H9 (cell line): ENCODE data around the gene EEF1AKMT2. TPM values are rescaled to one million over a fixed set of nuclear protein-coding genes. Genes with fewer than 3 reads are reported as not detected.

ENCODE experiments used
- DNase-seq: peaks from one replicate; pipeline ENCODE4 v3.0.0-alpha.2; 2017
- H2AFZ ChIP-seq: one replicate; pipeline ENCODE4 v1.6.1; 2013; ENCODE audit warnings: mild to moderate bottlenecking, low read length, control low read depth, moderate library complexity
- H2AK5ac ChIP-seq: 2 replicates; pipeline ENCODE4 v1.6.1; 2013; ENCODE audit warnings: low read length, control low read depth, mixed read lengths; ENCODE audit not compliant: insufficient read length
- H2BK120ac ChIP-seq: one replicate; pipeline ENCODE4 v1.6.1; 2013; ENCODE audit warnings: low read depth, mild to moderate bottlenecking, low read length, control low read depth, inconsistent platforms; ENCODE audit not compliant: poor library complexity, severe bottlenecking
- H2BK12ac ChIP-seq: 2 replicates; pipeline ENCODE4 v1.6.1; 2013; ENCODE audit warnings: low read length, control low read depth, mixed read lengths, low read depth; ENCODE audit not compliant: insufficient read length
- H2BK15ac ChIP-seq: 2 replicates; pipeline ENCODE4 v1.6.1; 2013; ENCODE audit warnings: low read depth, low read length, control low read depth
- H2BK20ac ChIP-seq: one replicate; pipeline ENCODE4 v1.6.1; 2013; ENCODE audit warnings: low read depth, mild to moderate bottlenecking, low read length, control low read depth, inconsistent platforms; ENCODE audit not compliant: poor library complexity, severe bottlenecking
- H2BK5ac ChIP-seq: 2 replicates; pipeline ENCODE4 v1.6.1; 2013; ENCODE audit warnings: low read length, control low read depth, mixed read lengths; ENCODE audit not compliant: insufficient read length
- H3K14ac ChIP-seq: 2 replicates; pipeline ENCODE4 v1.6.1; 2013; ENCODE audit warnings: low read length, control low read depth; ENCODE audit not compliant: insufficient read depth
- H3K18ac ChIP-seq: 2 replicates; pipeline ENCODE4 v1.6.1; 2013; ENCODE audit warnings: low read depth, mild to moderate bottlenecking, mixed read lengths, low read length, control low read depth; ENCODE audit not compliant: insufficient read length
- H3K23ac ChIP-seq: 2 replicates; pipeline ENCODE4 v1.6.1; 2013; ENCODE audit warnings: low read length, control low read depth, mixed read lengths, low read depth; ENCODE audit not compliant: insufficient read length
- H3K23me2 ChIP-seq: 2 replicates; pipeline ENCODE4 v1.6.1; 2013; ENCODE audit warnings: low read depth, mild to moderate bottlenecking, mixed read lengths, low read length, control low read depth; ENCODE audit not compliant: insufficient read length, poor library complexity, severe bottlenecking
- H3K27ac ChIP-seq: 2 replicates; pipeline ENCODE4 v1.5.1; 2013; ENCODE audit warnings: low read length, control low read depth, mixed read lengths, low read depth; ENCODE audit not compliant: insufficient read length
- H3K27me3 ChIP-seq: 2 replicates; pipeline ENCODE4 v1.6.1; 2013; ENCODE audit warnings: low read length, control low read depth, inconsistent platforms; ENCODE audit not compliant: insufficient read depth
- H3K4ac ChIP-seq: 2 replicates; pipeline ENCODE4 v1.6.1; 2013; ENCODE audit warnings: low read depth, mild to moderate bottlenecking, control low read depth, inconsistent platforms, low read length, moderate library complexity
- H3K4me1 ChIP-seq: 2 replicates; pipeline ENCODE4 v1.6.1; 2013; ENCODE audit warnings: low read length, control low read depth, inconsistent platforms; ENCODE audit not compliant: insufficient read depth
- H3K4me2 ChIP-seq: 2 replicates; pipeline ENCODE4 v1.6.1; 2013; ENCODE audit warnings: low read length, control low read depth, mixed read lengths; ENCODE audit not compliant: insufficient read length, insufficient read depth
- H3K56ac ChIP-seq: 2 replicates; pipeline ENCODE4 v1.6.1; 2013; ENCODE audit warnings: low read depth, mild to moderate bottlenecking, mixed read lengths, low read length, control low read depth; ENCODE audit not compliant: insufficient read length
- H3K79me1 ChIP-seq: 2 replicates; pipeline ENCODE4 v1.6.1; 2013; ENCODE audit warnings: low read depth, mild to moderate bottlenecking, moderate library complexity, low read length, control low read depth, inconsistent platforms; ENCODE audit not compliant: insufficient read depth, poor library complexity, severe bottlenecking
- H3K79me2 ChIP-seq: 2 replicates; pipeline ENCODE4 v1.6.1; 2013; ENCODE audit warnings: low read length, control low read depth, inconsistent platforms; ENCODE audit not compliant: insufficient read depth
- H3K9ac ChIP-seq: 2 replicates; pipeline ENCODE4 v1.6.1; 2013; ENCODE audit warnings: low read length, control low read depth, mixed read lengths; ENCODE audit not compliant: insufficient read length; ENCODE audit errors: extremely low read depth
- H3K9me3 ChIP-seq: one replicate; pipeline ENCODE4 v1.6.1; 2013; ENCODE audit warnings: low read depth, low read length, inconsistent platforms; ENCODE audit not compliant: control insufficient read depth
- H3T11ph ChIP-seq: one replicate; pipeline ENCODE4 v1.6.1; 2013; ENCODE audit warnings: mild to moderate bottlenecking, low read length, control low read depth, inconsistent platforms
- H4K20me1 ChIP-seq: one replicate; pipeline ENCODE4 v1.6.1; 2013; ENCODE audit not compliant: control insufficient read depth, insufficient read length, insufficient read depth
- H4K5ac ChIP-seq: 2 replicates; pipeline ENCODE4 v1.6.1; 2013; ENCODE audit warnings: low read depth, mild to moderate bottlenecking, mixed read lengths, low read length, control low read depth; ENCODE audit not compliant: insufficient read length
- H4K8ac ChIP-seq: replicated peaks from 2 replicates; pipeline ENCODE4 v1.6.1; 2013; ENCODE audit warnings: low read length, control low read depth, mixed read lengths, low read depth; ENCODE audit not compliant: insufficient read length
- H4K91ac ChIP-seq: 2 replicates; pipeline ENCODE4 v1.6.1; 2013; ENCODE audit warnings: low read depth, mild to moderate bottlenecking, moderate library complexity, mixed read lengths, low read length, control low read depth; ENCODE audit not compliant: insufficient read length
- H3K27ac Mint-ChIP-seq, 3 experiments: 2 replicates in 2 of 3; 3 replicates in 1 of 3; pipeline ENCODE4 v1.8.0; 2020 to 2021; ENCODE audit warnings: mixed read lengths in 3 of 3, mild to moderate bottlenecking in 1 of 3, moderate library complexity in 1 of 3
- H3K27me3 Mint-ChIP-seq: 2 replicates; pipeline ENCODE4 v1.8.0; 2021; ENCODE audit warnings: low read depth, mild to moderate bottlenecking, moderate library complexity, mixed read lengths
- H3K36me3 Mint-ChIP-seq, 3 experiments: 2 replicates in 2 of 3; 3 replicates in 1 of 3; pipeline ENCODE4 v1.8.0; 2020 to 2021; ENCODE audit warnings: low read depth in 3 of 3, mixed read lengths in 3 of 3; ENCODE audit not compliant: insufficient read depth in 1 of 3
- H3K4me1 Mint-ChIP-seq, 2 experiments: 2 replicates each; pipeline ENCODE4 v1.8.0; 2020; ENCODE audit warnings: mixed read lengths in 2 of 2
- H3K4me3 Mint-ChIP-seq, 2 experiments: 2 replicates in 1 of 2; 3 replicates in 1 of 2; pipeline ENCODE4 v1.8.0; 2020 to 2021; ENCODE audit warnings: mild to moderate bottlenecking in 2 of 2, mixed read lengths in 2 of 2, moderate library complexity in 1 of 2
- H3K9me3 Mint-ChIP-seq, 2 experiments: 2 replicates in 1 of 2; 3 replicates in 1 of 2; pipeline ENCODE4 v1.8.0; 2020; ENCODE audit warnings: mild to moderate bottlenecking in 2 of 2, mixed read lengths in 2 of 2, moderate library complexity in 1 of 2
- CTCF ChIP-seq: fragments of 200-600 bp; sonication (generic); conservative IDR thresholded peaks from 3 replicates; pipeline ENCODE4 v1.8.0; 2021; ENCODE audit warnings: antibody characterized with exemption, mild to moderate bottlenecking
- WGBS: extraction: QIAGEN DNeasy Blood & Tissue Kit; methylation state at CpG from one replicate; pipeline ENCODE4 v1.1.7; 2013; ENCODE audit warnings: missing lambda C conversion rate, low lambda C conversion rate, mixed read lengths; ENCODE audit not compliant: insufficient read length; ENCODE audit errors: extremely low coverage; 5-methylcytosine and 5-hydroxymethylcytosine counted together
- total RNA-seq: library from RNA; stranded (reverse); gene quantifications from 2 replicates; pipeline ENCODE4 v1.2.1, GENCODE V29; 2021

The EEF1AKMT2 gene
- total RNA-seq, 1 experiment from 2014 or later, result 19.0 TPM

- no peak for DNase-seq
- H3K4me1 ChIP-seq, result peaks cover 18% of the 10 kb centered on the region; the same call in 1 of the 2 replicates
- H2AFZ ChIP-seq, result no peak overlapping the region
- no peak overlapping the region for H3K14ac ChIP-seq
- H2BK12ac ChIP-seq, result no peak overlapping the region
- H3K79me2 ChIP-seq, result no peaks in the 10 kb centered on the region; the same call in 1 of the 2 replicates
- Mint-ChIP-seq H3K36me3 (peaks cover 0 to 4% (median 2%) of the 10 kb centered on the region in 3 experiments; a peak in 5 of 7 replicates), H3K9me3 (no peaks in the 10 kb centered on the region; a peak in 1 of 5 replicates), H3K4me1 (peaks cover 59 to 69% of the 10 kb centered on the region in 2 experiments), H3K4me3 (no peak overlapping the region), H3K27me3 (peaks cover 37% of the 10 kb centered on the region), H3K27ac (no peak overlapping the region)
- no peak overlapping the region for H3K23ac ChIP-seq
- no peak for TF ChIP-seq CTCF
- H3K27me3 ChIP-seq, result peaks cover 5% of the 10 kb centered on the region; the same call in 1 of the 2 replicates
- H4K8ac ChIP-seq, result no peak overlapping the region
- peaks cover 2% of the 10 kb centered on the region for H4K20me1 ChIP-seq
- H2BK120ac ChIP-seq, result no peak overlapping the region
- no peak overlapping the region for H2BK15ac ChIP-seq
- H3K4ac ChIP-seq, result no peak overlapping the region
- H3K23me2 ChIP-seq, result peaks cover 4% of the 10 kb centered on the region
- no peaks in the 10 kb centered on the region for H3K9me3 ChIP-seq
- H3K27ac ChIP-seq, result no peak overlapping the region
- no peak overlapping the region for H2BK20ac ChIP-seq
- no peak overlapping the region for H3K56ac ChIP-seq
- H3K79me1 ChIP-seq, result no peaks in the 10 kb centered on the region
- no CpG with 5 or more reads among the region's 2 CpGs for WGBS
- no peak overlapping the region for H4K5ac ChIP-seq
- H3K18ac ChIP-seq, result no peak overlapping the region
- no peak overlapping the region for H3K9ac ChIP-seq
- no peak overlapping the region for H4K91ac ChIP-seq
- H3T11ph ChIP-seq, result no peak overlapping the region
- H2AK5ac ChIP-seq, result no peak overlapping the region
- H2BK5ac ChIP-seq, result no peak overlapping the region
- H3K4me2 ChIP-seq, result no peak overlapping the region
Measured at GRCh38 chr10:124737708-124738107, 54.0 kb downstream of the EEF1AKMT2 start.
